Measurements from ENCODE around the gene INPPL1.

Gene INPPL1

DNA sequence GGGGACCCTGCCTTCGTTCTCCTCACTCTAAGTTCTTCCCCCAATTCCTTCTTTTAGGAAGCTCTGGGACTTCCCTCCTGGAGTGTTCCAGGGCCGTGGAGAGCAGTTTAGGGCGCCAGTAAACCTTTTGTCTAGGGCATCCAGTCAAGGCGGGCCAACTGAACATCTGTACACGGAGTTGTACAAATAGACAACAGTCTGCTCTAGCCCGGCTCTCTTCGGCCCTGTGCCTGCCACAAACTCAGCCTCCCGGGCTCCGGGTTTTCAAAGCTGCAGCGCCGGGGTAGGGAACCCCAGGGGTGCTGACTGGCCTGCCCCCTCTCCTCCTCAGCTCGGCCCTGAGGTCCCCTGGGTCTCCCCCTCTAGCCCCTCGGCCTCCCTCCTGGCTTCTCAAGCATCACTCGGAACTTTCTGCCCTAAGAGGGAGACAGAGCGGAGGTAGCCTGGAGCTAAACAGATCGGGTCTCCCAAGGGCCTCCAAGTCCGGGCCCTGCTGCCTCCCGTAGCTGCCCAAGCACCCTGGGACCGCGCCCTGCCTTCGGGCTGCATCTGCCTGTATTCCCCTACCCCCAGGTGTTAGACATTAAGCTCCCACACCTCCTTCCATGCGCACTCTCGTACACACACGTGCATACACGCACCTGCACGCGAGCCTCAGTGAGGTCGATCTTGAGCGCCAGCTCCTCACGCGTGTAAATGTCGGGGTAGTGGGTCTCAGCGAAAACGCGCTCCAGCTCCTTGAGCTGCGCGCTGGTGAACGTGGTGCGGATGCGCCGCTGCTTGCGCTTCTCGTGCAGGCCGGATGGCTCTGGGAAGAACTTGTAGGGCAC, 16.1 kb downstream of the INPPL1 start:
- TF ChIP-seq, protein P1, sequence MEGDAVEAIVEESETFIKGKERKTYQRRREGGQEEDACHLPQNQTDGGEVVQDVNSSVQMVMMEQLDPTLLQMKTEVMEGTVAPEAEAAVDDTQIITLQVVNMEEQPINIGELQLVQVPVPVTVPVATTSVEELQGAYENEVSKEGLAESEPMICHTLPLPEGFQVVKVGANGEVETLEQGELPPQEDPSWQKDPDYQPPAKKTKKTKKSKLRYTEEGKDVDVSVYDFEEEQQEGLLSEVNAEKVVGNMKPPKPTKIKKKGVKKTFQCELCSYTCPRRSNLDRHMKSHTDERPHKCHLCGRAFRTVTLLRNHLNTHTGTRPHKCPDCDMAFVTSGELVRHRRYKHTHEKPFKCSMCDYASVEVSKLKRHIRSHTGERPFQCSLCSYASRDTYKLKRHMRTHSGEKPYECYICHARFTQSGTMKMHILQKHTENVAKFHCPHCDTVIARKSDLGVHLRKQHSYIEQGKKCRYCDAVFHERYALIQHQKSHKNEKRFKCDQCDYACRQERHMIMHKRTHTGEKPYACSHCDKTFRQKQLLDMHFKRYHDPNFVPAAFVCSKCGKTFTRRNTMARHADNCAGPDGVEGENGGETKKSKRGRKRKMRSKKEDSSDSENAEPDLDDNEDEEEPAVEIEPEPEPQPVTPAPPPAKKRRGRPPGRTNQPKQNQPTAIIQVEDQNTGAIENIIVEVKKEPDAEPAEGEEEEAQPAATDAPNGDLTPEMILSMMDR (IDR thresholded peaks at IDR 0.05; ENCODE audit: low read depth, low read length, missing control alignments), result no peak
- DNase-seq (ENCODE audit: extremely low read depth, low read depth), result no peak
- 0 out of 2 replicates have a peak overlapping the region, but pooled peaks have one; percentile 19 for H3K4me3 ChIP-seq (replicated peaks; ENCODE audit: low read depth, low read length)

DNA sequence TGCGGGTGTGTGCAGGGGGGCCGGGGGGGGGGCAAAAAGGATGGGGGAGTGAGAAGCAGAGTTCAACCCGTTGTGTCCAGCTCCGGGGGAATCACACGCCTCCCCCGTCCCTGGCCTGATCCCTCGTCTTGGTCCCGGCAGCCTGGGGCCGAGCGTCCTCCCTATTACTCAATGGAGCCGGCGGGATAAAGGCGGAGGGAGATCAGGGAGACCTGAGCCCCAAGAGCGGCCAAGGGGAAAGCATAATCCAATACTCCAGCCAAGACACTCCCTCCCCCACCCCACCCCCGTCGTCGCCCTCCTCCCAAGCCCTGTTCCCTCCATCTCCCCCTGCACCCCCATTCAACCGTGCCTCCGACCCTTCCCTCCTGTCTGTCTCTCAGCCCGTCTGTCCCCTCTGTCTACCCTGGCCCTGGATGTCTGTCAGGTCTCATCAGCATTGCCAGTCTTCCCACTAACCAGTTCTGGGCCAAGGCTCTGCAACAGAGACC, 16.8 kb downstream of the INPPL1 start:
- H3K4me3 ChIP-seq (replicated peaks; ENCODE audit: low read depth, low read length), result no peak overlapping the region
- TF ChIP-seq, protein P1 (IDR thresholded peaks at IDR 0.05; ENCODE audit: low read depth, low read length, missing control alignments), result no peak
- no peak for DNase-seq (ENCODE audit: extremely low read depth, low read depth)

DNA sequence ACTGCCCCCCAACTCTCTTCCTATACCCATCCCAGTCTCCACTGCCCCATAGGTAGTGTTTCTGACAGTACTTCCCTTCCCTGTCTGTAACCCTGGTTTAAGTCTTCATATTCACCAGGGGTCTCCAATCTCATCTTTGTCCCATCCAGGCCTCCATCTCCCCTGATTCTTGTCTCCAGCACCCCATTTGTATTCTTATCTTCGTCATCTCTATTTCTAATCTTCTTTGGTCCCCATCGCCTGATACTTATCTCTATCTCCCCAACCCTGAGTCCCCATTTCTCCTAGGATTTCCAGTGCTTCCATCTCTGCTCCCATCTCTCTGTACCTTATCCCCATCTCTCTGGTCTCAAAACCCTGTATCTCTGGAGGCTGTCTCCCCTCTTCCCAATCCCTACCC, 17.6 kb downstream of the INPPL1 start:
- TF ChIP-seq, protein P1 (IDR thresholded peaks at IDR 0.05; ENCODE audit: low read depth, low read length, missing control alignments), result no peak
- no peak overlapping the region for H3K4me3 ChIP-seq (replicated peaks; ENCODE audit: low read depth, low read length)
- DNase-seq (ENCODE audit: extremely low read depth, low read depth), result no peak

DNA sequence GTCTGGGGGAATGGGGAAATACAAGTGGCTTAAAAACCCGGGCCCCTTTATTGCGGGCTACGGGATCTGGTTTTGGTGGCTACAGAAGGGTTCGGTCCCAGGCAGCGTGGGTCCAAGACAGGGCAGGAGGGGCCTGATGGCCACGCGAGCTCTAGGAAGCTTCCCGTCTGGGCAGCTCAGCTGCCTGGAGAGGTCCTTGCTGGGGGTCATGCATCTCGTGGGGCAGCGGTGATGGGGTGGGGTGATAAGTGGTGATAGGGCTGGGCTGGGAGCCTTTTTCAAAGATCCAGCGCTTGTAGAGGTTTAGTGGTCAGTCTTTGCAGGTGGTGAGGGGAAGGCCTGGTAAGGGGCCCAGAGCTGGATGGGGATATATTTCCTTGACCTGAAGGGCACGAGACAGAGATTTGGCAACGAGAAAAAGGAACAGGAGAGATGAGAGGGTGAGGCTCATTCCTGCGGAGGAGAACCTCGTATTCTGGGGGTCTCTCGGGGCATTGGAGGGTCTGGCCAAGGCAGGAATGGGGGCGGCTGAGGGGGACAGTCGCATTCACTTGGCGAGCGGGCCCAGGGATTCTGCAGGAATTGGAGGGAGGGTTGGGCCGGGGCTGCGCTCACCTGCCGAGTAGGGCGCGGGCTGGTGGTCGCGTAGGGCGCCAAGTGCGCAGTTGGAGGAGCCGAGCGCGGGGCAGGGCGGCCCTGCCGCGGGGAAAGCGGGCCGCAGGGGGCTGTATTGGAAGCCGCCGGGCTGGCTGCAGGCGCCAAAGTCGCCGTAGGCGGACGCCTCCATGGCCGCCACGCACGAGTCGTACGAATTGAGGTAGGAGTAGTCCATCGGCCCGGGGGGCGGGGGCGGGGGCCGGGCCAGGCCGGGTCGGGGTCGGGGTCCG, 18.8 kb downstream of the INPPL1 start:
- H3K4me3 ChIP-seq (replicated peaks; ENCODE audit: low read depth, low read length), result no peak overlapping the region
- no peak for DNase-seq (ENCODE audit: extremely low read depth, low read depth)
- TF ChIP-seq, protein P1 (IDR thresholded peaks at IDR 0.05; ENCODE audit: low read depth, low read length, missing control alignments), result no peak

DNA sequence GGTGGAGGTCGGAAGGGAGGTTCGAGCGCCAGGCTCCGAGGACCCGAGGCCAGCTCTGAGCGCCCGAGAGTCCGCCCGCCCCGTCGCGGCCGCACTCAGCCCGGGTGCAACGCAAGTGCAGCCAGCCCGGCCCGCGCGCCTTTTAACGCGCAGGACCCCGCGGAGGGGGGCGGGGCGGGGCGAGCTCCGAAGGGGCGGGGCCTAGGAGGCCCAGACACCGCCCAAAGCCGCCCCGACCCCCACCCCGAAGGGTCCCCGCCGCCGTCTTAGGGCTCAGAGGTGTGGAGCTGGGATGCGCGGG, 19.4 kb downstream of the INPPL1 start, which contains the start of gene PHOX2A:
TSS of gene PHOX2A (minus strand) at position 117 of the 301 bp plus-strand sequence. CDS start 172 bp downstream, outside the sequence.
- H3K4me3 ChIP-seq (replicated peaks; ENCODE audit: low read depth, low read length), result no peak within 1 kb of the TSS
- TF ChIP-seq, protein P1 (IDR thresholded peaks at IDR 0.05; ENCODE audit: low read depth, low read length, missing control alignments), result no peak
- DNase-seq (ENCODE audit: extremely low read depth, low read depth), result no peak

DNA sequence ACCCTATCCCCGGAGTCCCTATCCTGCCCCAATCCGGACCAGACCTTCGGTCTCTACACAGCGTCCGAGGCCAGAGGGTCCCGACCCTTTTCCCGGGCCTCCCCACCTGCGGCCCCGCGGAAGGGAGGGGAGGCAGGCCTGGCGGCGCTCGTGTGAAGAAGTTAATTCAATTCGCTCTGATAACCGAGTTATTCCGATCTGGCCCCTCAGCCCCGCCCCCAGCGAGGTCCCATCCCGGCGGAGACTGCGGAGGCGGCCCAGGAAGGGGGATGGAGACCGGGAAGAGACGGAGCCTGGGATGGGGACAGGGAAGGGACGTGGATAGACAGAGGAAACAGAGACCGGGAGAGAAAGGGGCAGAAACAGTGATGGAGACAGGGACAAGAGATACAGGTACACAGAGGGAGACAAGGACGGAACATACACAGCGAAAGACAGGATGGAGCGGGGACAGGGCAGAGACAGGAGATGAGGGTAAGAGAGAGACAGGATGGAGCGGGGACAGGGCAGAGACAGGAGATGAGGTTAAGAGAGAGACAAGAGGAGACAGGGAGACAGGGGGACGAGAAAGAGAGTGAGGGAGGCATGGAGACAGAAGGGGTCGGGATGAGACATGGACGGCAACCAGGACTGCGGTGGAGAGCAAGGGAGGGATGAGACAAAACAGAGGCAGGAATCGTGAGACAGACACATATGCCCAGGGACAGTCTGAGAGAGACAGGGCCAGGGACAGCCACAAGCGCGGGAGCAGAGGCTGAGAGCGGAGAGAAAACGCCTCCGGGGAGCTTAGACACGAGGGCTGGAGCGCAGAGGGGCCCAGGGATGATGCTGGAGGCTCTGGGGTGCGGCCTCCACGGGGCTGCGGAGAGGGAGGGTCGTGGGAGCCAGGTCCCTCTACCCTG, 20.0 kb downstream of the INPPL1 start:
- TF ChIP-seq, protein P1 (IDR thresholded peaks at IDR 0.05; ENCODE audit: low read depth, low read length, missing control alignments), result no peak
- no peak overlapping the region for H3K4me3 ChIP-seq (replicated peaks; ENCODE audit: low read depth, low read length)
- no peak for DNase-seq (ENCODE audit: extremely low read depth, low read depth)
